Measurements from ENCODE around the gene SLC4A4.
"Not testable (repeated sequence)": the region's sequence is repeated elsewhere in the genome, so short reads cannot be mapped to it uniquely, and the experiment has no call there.

The SLC4A4 gene

DNA sequence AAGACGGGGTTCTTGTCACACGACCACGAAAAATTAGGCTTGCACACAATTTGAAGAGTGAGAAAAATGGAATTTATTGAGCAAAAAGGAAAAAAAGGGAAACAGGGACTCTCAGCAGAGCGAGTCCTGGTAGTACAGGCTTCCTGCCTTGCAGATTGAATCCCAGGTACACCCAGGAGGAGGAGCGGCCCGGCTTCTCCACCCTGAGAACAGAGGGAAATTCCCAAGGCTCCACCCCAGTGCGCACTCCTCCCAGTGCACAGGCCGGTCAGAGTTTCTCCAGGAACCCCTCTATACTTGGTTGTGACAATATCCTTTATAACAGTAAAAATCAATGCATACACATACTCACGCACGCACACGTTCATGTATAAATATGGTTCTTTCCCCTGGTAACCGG lies 22.0 kb downstream of the SLC4A4 start:
- no peak for DNase-seq

DNA sequence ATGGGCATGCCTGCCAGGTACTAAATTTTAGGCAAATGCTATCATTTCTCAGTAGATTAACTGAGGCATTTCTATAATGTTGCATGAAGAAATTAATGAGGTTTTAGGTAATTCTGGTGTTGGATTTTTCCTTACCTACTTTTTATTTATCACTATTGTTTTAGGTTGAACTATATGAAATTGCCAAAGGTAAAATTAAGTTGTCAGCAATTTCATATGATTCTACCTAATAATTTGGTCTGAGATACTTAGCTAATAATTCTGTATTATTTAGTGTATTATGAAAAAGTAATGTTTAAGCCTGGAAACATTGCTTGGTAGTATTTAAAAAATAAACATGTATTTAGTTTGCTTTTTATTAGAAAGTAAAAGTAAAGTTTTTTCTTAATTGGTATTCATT lies 22.7 kb downstream of the SLC4A4 start:
- DNase-seq, result no peak

DNA sequence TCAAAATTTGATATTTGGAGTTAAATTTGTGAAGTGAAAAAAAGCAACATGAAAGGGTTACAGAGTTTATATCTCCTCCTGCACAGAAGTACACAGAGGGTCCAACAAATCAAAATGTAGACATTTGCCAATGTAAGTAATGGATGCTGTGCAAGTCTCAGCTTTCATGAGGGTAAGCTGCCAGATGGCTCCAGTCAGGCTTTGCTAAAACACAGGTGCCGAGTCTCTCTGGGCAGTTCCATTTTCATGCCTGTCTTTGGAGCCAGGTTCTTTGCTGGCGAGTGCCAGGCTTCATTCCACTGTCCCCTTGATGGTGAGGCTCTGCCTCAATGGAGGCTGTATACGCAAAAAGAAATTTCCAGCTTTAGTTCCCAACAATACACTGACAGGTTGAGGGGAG lies 27.9 kb downstream of the SLC4A4 start:
- peak; percentile 84 for DNase-seq

DNA sequence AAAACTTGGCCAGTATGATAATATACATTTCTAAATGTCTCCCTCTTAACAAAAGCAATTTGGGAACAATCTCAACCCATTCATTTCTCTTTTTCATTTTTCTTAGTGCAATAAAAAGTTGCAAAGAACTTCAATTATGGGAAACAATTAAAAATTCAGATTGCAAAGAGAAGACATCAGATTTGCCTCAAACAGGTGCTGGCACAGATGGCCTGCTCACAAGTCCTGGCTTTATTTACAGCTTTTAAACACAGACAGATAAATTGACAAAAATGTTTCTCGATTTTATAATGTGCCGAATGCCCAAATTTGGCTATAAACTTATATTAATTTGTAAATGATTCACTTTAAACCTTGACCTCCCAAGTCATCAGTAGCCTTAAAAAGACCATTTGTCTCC lies 28.7 kb downstream of the SLC4A4 start:
- no peak for DNase-seq

DNA sequence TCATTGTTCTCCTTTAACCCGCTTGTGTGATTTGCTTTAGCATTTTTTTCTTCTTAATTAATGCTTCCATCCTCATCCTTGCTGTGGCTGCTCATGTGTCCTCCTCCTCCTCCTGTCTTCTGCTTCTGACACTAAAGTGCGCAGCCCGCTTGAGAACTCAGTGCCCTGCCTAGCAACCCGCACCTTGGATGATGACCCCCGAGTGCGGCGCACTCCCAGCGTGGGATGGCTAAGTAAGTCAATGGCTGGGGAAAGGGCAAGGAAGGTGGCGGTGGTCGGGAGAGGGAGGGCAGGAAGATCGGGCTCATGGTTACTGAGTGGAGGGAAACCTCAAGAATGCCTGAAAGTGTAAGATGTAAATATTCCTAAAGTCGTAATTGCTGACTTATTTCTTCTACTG lies 30.1 kb downstream of the SLC4A4 start:
- DNase-seq, result no peak

DNA sequence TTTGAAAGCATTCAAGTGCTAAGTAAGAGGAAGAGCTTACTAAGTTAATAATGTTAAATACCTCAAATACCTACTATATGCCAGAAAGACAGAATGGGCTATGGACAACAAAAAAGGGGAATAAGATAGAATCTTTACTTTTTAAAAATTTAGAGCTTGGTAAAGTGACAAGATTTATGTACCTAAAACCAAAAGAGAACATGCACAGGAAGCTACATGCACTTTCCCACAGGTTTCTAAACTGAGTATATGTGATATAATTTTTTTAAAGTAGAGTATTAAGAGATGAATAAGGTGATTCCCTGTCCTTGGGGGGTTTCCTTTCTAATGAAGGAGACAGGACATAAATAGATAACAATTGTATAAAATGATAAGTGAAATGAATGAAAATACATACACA lies 30.7 kb downstream of the SLC4A4 start:
- DNase-seq, result no peak

DNA sequence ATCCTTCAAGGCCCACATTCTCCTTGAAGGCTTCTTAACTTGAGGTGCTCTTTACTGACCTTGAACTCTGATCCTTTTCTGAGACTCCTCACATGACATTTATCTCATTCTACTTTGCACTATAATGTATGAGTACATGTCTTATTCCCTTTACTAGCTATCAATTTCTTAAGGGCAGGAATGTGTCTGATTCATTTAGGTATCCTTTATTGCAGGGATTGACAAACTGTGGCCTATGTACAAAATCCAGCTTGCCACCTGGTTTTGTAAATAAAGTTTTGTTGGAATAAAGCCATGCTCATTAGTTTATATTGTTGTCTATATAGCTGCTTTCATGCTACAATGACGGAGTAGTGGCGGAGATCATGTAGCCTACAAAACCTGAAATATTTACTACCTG lies 36.7 kb downstream of the SLC4A4 start:
- DNase-seq, result no peak

DNA sequence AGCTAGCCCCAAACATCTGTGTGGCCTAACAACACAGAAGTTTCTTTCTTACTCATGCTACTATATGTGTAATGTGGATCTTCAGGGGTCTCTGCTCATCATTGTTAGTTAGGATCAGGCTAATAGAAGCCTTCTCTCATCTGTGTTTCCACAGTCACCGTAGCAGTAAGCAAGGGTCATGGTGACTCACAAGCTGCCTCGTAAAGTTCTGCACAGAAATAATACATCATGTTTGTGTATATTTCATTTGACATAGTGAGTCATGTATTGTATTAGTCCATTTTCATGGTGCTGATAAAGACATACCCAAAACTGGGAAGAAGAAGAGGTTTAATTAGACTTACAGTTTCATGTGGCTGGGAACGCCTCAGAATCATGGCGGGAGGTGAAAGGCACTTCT lies 38.7 kb downstream of the SLC4A4 start:
- DNase-seq, result no peak

DNA sequence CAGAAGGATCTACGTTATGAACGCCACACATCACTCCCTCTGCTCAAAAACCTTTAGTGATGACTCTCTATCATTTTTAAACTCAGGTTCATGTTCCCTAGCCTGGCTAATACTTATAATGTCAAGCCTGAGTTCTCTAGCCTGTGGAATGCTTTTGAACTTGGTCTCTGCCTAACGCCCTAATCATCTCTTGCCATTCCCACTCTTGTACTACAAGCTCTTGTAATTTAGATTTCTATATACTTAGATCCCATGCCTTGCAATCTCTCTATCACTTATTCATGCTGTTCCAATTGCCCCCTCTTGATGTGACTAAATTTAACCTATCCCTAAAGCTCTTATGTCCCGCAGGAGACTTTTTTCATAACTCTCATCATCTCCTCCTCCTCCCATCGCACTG lies 40.3 kb downstream of the SLC4A4 start:
- DNase-seq, result no peak

DNA sequence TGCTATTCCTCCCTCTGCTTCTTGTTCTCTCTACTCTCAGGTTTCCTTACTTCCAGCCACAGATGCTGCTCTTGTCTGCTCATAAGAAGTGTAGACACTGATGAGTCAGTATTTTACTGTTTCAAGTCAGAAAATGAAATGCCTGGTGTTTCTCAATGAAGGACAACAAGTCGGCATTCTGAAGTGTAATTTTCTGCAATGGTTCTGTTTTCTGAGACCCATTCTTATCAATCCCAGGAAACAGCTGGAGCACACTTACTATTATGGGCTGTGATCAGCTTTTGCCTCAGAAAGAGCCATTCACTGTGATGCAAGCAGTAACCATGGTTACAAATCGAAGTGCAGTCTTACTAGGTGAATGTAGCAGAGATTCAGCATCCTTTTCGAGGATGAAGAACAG lies 42.0 kb downstream of the SLC4A4 start:
- no peak for DNase-seq

DNA sequence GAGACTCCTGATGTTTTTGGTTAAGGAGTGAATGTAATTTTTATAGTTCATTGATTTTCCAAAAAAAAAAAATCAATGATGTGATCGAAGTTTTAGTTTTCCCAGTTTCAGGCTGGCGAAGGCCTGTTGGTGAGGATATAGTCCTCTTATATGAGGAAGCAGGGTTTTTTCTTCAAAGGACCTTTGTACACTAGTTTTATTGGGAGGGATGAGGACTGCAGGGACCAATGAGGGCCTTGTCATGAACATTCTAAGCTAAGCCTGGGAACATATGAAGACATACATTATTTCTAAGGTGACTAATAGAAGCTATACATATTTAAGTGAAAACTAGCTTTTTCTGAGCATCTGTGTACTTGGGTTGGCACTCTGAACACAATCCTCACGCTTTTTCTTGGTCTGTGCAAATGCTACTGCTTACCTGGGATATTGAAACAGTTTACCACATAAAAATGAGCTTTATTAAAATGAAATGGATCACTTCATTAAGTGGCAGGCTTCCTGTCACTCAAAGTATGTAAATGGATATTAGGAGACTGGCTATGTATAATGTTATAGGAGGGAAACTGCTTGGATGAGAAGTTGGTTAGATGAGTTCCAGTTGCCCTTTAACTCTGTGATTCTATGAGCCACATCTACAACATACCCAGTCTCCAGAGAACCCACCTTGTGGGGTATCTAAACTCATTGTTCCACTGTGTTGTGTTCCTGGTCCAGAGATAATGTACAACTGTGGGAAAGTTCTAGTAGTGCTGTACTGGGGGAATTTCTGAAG lies 43.5 kb downstream of the SLC4A4 start:
- no peak for DNase-seq

DNA sequence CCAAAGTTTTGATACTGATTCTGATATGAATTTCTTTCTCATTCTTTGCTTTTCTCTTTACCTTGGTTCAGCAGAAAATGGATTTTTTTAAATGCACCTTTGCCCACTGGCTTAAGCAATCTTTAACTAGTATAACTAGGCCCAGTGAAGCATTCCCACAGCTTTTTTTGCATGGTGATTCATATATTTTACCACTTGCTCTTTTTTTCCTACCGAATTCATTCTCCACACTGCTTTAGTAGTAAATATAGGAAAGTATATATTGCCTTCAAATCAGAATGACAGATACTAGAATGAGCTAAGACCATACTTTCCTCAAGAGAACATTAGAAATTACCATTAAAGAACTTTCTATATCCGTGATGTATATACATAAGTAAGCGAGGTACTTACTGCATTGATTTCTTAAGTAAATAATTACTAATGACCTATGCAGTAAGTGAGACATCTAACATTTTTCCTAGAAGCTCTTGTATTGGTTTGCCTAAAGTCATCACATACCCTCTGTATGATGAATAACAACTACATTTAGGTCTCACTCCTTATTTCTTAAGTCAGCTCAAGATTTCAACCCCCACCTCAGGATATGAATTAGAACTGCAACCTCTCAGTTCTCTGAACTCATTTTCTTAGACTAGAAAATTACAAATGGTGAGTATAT lies 44.2 kb downstream of the SLC4A4 start:
- no peak for DNase-seq

DNA sequence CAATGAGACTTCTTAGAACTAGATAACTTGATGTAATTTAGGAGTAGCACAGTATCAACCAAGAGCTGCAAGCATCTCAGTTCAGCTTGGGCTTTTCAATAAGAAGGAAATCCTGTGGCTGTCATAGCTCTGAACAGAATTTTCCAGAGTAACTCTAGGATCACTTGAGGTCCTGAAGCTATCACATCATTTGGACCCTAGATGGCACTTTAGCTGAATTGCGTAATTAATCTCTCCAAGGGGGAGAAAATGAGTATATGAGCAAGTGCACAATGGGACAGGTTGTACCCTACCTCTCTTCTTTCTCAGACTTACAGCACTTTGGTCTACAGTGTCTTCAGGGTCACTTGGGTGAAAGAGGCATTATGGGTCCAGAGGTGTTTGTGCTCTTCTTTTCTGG lies 45.2 kb downstream of the SLC4A4 start:
- no peak for DNase-seq

DNA sequence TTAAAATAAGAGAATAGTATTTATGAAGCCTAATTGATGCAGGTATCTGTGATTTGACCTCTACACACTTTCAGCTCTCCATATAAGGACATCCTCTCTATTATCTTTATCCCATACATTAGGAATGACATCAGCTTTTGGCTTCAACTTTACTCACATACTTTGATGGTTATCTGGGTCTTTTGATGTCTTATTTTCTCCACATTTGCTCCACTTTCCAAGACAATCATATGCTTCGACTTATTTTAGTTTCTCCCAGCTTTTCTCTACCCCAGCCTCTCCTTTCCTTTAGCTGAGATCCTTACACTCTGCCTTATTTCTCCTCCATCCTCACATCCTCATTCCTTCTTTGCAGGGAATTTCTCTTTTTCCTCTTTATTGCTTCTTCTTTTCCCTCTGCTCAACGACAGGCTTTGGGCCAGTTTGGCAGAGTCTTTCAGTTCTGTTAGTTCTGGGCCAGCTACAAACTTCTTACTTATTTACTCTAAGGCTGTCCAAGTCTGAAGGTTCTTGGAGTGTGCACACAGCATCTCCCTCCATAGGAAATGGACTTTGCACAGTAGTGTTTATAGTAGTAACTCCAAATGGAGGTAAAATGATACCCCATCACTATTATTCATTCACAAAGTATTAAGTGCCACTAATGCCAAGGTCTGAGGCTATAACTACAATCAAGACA lies 50.5 kb downstream of the SLC4A4 start:
- DNase-seq, result no peak

DNA sequence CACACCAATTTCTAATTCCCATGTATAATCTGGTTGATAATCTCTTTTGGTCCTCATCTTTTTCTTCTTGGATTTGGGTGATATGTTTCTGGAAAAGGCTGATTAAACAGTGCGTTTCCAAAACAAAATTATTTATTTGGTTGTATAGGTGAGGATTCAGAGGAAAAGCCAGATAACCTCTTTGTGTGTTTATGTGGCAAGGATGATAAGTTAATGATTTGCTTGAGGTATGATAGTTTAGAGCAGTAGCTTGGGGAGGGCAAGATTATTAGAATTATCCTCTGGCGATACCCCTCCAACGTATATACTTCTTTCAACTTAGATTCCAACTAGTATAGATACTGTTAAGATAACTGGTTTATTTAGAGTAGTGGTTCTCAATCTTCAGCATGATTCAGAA lies 53.3 kb downstream of the SLC4A4 start:
- no peak for DNase-seq

DNA sequence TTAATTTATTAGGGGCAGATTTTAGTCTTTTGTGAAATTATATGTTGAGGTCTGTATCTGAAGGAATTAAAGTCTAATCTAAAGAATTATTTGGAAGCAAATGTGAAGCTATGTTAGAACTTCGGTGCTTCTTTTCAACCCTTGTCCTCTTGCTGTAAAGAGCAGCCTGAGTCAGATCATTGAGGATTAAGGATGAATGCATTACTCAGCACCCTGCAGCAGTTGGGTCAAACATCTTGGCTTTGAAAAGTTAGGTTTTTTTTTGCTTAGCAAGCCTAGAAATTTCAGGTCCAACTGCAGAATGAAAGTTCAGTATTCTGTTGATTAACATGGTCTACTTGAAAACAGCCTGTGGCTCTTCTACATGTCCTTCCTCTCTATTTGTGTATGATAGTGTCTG lies 57.6 kb downstream of the SLC4A4 start:
- DNase-seq, result no peak

DNA sequence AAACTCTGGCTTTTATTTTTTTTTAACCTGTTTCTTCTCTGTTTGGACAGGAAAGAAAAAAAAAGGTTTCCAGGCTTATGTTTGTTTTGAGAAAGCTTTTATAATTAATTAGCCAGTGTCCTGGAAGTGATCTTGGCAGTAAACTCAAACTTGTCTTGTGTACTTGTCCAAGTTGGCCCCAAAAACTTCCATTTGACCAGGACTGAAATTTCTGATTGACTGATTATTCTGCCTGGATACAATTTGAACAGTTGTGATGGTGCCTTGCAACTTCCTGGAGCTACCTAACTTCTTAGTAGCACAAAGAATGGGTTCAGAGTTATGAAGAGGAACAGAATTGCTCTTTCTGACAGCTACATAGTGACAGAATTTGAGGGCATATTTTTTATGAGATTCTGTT lies 62.0 kb downstream of the SLC4A4 start:
- DNase-seq, result no peak

DNA sequence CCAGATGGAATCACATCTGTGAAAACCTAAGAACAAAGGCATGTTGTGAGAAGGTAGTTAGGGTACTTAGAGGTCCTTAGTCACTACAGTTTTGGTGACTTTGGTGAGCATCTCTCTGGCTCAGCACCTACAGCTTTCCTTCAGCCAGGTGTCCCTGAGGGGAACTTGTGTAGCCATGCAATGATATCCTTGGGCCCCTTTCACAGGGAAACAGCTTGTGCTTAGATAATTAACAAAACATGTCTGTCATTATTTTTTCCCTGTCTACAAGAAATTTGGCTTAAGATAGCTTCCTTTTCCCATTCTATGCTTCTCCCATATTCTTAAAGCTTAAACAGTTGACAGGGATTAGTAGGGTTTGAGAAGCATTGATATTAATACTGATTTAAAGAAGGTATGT lies 63.8 kb downstream of the SLC4A4 start:
- DNase-seq, result no peak

DNA sequence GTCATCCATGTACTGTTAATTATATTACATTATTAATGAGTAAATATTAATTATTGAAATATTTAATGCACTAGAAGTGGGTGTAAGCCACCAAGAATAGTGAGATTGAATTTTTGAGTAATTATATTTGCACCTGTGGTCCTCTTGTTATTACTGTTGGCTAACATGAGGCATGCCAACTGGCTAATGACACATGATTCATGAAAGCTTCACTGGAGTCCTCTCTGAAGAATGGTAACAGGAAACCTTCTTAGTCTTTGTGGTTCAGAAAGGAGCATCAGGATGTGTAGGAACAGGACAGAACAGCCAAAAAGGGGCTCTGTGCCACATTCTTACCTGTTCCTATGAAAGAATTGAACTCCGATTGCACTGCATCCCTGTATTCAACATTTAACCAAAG lies 65.2 kb downstream of the SLC4A4 start:
- DNase-seq, result no peak

DNA sequence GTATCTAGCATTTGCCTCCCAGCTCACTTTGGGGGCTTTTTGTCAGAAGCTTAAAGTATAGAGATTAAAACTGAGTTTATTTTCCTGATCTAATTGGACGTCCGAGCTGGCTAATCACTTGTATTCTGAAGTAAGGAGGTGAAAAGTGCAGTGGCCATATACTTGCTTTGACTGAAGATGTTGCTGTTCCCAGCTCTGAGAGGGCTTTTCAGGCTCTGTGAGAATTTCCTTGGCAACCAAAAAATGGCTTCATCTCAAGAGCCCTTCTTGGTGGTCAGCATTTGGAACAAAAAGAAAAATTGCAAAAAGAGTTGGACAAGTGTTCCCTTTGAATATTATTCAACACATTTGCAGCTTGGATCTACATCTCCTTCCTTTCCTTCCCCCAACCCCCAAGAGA lies 67.0 kb downstream of the SLC4A4 start:
- DNase-seq, result no peak

DNA sequence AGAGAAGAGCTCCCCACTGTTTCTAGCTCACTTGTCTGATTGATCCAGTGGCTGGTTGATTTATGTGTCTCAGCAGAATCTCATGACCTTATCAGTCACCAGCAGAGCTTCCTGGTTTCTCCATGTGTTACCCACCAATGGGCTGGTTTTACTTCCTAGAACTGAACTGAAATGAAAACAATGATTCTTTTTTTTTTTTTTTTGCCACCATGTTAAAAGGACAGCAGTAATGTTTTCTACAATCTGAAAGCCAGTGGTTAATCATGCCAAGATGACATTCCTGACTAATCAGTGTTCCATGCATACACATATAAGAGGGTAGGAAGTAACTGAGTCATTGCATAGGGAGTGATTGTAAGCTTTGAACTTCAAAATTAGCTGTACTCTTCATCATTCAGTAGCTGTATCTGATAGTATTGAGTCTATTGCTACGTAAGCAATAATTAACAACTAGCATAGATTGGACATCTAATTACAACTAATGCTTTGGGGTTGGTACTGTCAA lies 67.7 kb downstream of the SLC4A4 start:
- no peak for DNase-seq

DNA sequence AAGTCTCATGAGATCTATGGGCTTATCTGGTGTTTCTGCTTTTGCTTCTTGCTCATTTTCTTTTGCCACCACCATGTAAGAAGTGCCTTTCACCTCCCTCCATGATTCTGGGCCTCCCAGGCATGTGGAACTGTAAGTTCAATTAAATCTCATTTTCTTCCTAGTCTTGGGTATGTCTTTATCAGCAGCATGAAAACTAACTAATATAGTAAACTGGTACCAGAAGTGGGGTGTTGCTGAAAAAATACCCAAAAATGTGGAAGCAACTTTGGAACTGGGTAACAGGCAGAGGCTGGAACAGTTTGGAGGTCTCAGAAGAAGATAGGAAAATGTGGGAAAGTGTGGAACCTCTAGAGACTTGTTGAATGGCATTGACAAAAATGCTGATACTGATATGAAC lies 70.1 kb downstream of the SLC4A4 start:
- not testable (repeated sequence) for DNase-seq

DNA sequence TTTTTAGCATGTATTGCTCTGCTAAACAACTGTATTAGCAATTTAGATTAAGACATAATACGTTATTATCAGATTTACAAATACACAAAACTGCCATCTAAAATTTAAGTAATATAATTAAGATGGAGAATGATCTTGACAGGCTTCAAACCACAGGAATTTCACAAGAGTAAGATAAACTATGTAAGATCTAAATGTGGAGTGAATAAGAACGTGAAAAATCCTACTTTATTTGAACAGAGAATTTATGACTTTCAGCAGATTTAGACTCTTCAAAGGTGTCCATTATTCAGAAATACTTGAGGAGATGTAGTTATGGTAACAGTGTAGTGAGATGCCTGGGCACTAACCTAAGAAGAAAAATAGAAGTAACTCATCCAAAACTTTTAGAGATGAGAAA lies 73.2 kb downstream of the SLC4A4 start:
- DNase-seq, result no peak

DNA sequence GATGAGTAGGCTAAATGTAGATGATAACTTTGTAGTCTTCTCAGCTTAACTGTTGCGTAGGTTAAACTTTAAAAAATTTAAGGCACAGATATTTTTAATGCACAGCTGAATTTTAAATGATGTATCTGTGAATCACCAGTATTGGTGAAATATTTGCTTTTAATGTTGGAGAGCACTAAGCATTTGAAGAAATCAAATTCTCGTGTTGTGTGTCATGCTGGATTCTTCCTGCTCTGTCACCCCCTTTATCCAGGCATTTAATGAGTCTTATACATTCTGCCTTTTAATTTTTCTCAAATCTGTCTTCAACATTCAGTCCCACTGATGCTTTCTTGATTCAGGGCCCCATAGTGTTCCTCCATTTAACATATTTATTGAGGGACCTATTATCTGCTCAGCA lies 76.7 kb downstream of the SLC4A4 start:
- no peak for DNase-seq
